ENCODE results near the gene LRP5.

DNA sequence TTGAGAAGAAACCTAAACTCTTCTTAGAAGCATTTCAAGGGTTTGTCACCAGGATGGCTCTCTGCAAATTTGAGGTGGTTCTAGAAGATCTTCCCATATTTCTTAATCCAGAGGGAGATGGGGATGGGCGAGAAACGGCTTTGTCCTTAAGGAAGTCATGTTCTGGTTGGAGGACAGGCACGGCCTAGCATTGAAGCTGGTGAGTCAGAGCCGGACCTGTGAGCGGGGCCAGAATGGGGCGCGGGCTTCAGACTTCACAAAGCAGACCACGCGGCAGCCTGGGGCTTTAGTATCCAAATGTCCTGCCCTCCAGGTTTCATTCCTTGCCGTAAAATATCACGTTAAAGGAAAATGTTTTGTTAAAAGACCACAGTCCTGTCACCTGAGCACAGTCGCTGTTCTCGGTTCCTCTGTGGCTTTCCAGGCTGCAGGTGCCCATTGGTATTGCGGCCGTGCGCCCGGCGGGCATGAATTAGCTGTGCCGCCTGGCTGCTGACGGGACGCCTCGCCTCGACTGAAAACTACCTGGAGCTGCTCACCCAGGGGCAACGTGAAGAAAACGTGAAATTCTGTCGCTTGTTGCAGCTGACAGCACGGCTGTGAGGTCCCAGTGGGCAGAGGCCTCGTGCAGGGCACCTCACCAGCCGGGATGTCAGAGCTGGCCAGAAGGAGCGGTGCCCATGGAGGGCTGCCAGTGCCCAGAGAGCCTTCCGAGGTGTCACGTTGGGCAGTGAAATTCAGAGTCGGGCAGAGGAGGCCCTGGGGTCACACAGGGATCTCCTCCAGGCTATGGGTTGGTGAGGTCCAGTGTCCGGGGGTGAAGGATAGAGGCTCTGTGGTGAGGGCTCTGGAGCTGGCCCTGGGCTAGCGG, 59.0 kb downstream of the LRP5 start:
- TF ChIP-seq CTCF (IDR thresholded peaks at IDR 0.05) (no peak), POLR2A (IDR thresholded peaks at IDR 0.05) (no peak), EP300 (IDR thresholded peaks at IDR 0.05) (no peak)

Measured in ovary (tissue), 3 donors.